GM12878 (cell line): ENCODE results near the gene RHOC. TPM values are rescaled to one million over a fixed set of nuclear protein-coding genes. Genes with fewer than 3 reads are reported as not detected.

ENCODE experiments used
- CBFB ChIP-seq: IDR thresholded peaks from 2 replicates; pipeline ENCODE4 v1.6.1; 2016; ENCODE audit warnings: antibody characterized with exemption, low read depth
- CHD1 ChIP-seq: IDR thresholded peaks from 2 replicates; pipeline ENCODE4 v1.6.1; 2012; ENCODE audit warnings: low read depth, low read length, improper control_type of control experiment
- FOXK2 ChIP-seq: fragments of 450-650 bp; IDR thresholded peaks from 2 replicates; pipeline ENCODE4 v1.6.1; 2017; ENCODE audit warnings: mild to moderate bottlenecking, moderate library complexity
- IKZF2 ChIP-seq, 2 experiments: fragments of 450-650 bp; IDR thresholded peaks; 2 replicates each; pipeline ENCODE4 v1.6.1; 2017; ENCODE audit warnings: mild to moderate bottlenecking in 2 of 2, moderate library complexity in 2 of 2
- NFIC ChIP-seq: IDR thresholded peaks from 2 replicates; pipeline ENCODE4 v1.6.1; 2012; ENCODE audit warnings: low read depth, mild to moderate bottlenecking, inconsistent platforms, low read length, moderate library complexity
- SREBF2 ChIP-seq: IDR thresholded peaks from 2 replicates; pipeline ENCODE4 v1.6.1; 2012; ENCODE audit warnings: mild to moderate bottlenecking, low read length
- polyA plus RNA-seq, 11 experiments: library from polyadenylated mRNA; depleted of rRNA in 4 of 11; unstranded in 6 of 11; stranded (reverse) in 5 of 11; fragments of >200 nt; fragmentation: Nextera tagmentation in 4 of 11; fragmentation: Illumina TruSeq in 1 of 11; extraction: Ambion mirVana in 4 of 11; extraction: Trizol in 1 of 11; gene quantifications; 1 replicate in 1 of 11; 2 replicates in 10 of 11; pipeline versions ENCODE4 v1.2.1 to v1.2.3, GENCODE V29; 2011 to 2016; ENCODE audit warnings: inconsistent platforms in 2 of 11, missing spikeins in 2 of 11, low read depth in 1 of 11
- total RNA-seq, 4 experiments: library from RNA; depleted of rRNA in 3 of 4; stranded (reverse); fragments of >200 nt in 3 of 4; fragmentation: Illumina TruSeq in 1 of 4; extraction: Trizol in 1 of 4; gene quantifications; 2 replicates each; pipeline versions ENCODE4 v1.2.1 to v1.2.3, GENCODE V29; 2013 to 2021
- TF ChIP-seq, protein P1 (sequence below): IDR thresholded peaks from 2 replicates; pipeline ENCODE4 v1.6.1; 2012; ENCODE audit warnings: low read depth, low read length, improper control_type of control experiment
- TF ChIP-seq, protein P2 (sequence below): fragments of 450-650 bp; IDR thresholded peaks from 2 replicates; pipeline ENCODE4 v1.6.1; 2016; ENCODE audit warnings: mild to moderate bottlenecking

The RHOC gene
- total and polyA plus RNA-seq, 10 of the 15 experiments (the other 5 are each of a cell fraction or from before 2014, with no cell fraction given), result 20.6 to 371 (median 158) TPM

- TF ChIP-seq, protein P1, sequence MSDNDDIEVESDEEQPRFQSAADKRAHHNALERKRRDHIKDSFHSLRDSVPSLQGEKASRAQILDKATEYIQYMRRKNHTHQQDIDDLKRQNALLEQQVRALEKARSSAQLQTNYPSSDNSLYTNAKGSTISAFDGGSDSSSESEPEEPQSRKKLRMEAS, result no peak
- TF ChIP-seq CBFB (no peak), NFIC (no peak), FOXK2 (no peak), CHD1 (no peak), IKZF2 (IDR thresholded peaks at IDR 0.05) (no peak), SREBF2 (no peak)
- TF ChIP-seq, protein P2, sequence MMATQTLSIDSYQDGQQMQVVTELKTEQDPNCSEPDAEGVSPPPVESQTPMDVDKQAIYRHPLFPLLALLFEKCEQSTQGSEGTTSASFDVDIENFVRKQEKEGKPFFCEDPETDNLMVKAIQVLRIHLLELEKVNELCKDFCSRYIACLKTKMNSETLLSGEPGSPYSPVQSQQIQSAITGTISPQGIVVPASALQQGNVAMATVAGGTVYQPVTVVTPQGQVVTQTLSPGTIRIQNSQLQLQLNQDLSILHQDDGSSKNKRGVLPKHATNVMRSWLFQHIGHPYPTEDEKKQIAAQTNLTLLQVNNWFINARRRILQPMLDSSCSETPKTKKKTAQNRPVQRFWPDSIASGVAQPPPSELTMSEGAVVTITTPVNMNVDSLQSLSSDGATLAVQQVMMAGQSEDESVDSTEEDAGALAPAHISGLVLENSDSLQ, result no peak
- TF ChIP-seq, all 136 proteins: peak for 0
Observed at GRCh38 chr1:112651205-112651604, 55.7 kb downstream of the RHOC start (continued).

Other genes with a start within 250 kb of the RHOC start
- gene WNT2B, start 198.2 kb downstream of the RHOC start, total RNA-seq (2014; rRNA removed), result under 0.01 and 0.11 TPM in 2 replicates
- 0.18 and 0.31 TPM in 2 replicates for gene WNT2B, start 198.2 kb downstream of the RHOC start, total RNA-seq (2014; rRNA removed; fragmentation: Illumina TruSeq; extraction: Trizol)
- gene WNT2B, start 198.2 kb downstream of the RHOC start, total RNA-seq (2021), result 0.11 and 0.15 TPM in 2 replicates
- 1.1 and 1.5 TPM in 2 replicates for gene WNT2B, start 198.2 kb downstream of the RHOC start, polyA plus RNA-seq (2011; rRNA removed)
- gene WNT2B, start 198.2 kb downstream of the RHOC start, polyA plus RNA-seq (2014; fragmentation: Illumina TruSeq; extraction: Trizol), result 0.10 and 0.16 TPM in 2 replicates
- under 1 TPM; 0.02 to 0.08 TPM for gene WNT2B, start 198.2 kb downstream of the RHOC start, polyA plus RNA-seq (2014; fragmentation: Nextera tagmentation; extraction: Ambion mirVana)
- 0.13 and 0.26 TPM in 2 replicates for gene WNT2B, start 198.2 kb downstream of the RHOC start, polyA plus RNA-seq (2014; rRNA removed)
- gene WNT2B, start 198.2 kb downstream of the RHOC start, polyA plus RNA-seq (2016; fragmentation: Nextera tagmentation; extraction: Ambion mirVana), result under 1 TPM; 0.12 to 0.23 TPM
- gene ST7L, start 88.0 kb downstream of the RHOC start, total RNA-seq (2014; rRNA removed), result 8.3 and 9.9 TPM in 2 replicates
- 11.8 and 12.5 TPM in 2 replicates for gene ST7L, start 88.0 kb downstream of the RHOC start, total RNA-seq (2014; rRNA removed; fragmentation: Illumina TruSeq; extraction: Trizol)
- gene ST7L, start 88.0 kb downstream of the RHOC start, total RNA-seq (2021), result 6.0 and 7.6 TPM in 2 replicates
- gene ST7L, start 88.0 kb downstream of the RHOC start, polyA plus RNA-seq (2011; rRNA removed), result 13.1 and 17.8 TPM in 2 replicates
- 7.8 and 10.2 TPM in 2 replicates for gene ST7L, start 88.0 kb downstream of the RHOC start, polyA plus RNA-seq (2014; fragmentation: Illumina TruSeq; extraction: Trizol)
- gene ST7L, start 88.0 kb downstream of the RHOC start, polyA plus RNA-seq (2014; fragmentation: Nextera tagmentation; extraction: Ambion mirVana), result 1 to 10 TPM; 3.6 to 5.4 TPM
- 7.0 and 11.7 TPM in 2 replicates for gene ST7L, start 88.0 kb downstream of the RHOC start, polyA plus RNA-seq (2014; rRNA removed)
- 10 to 100 TPM; 12.0 to 13.7 TPM for gene ST7L, start 88.0 kb downstream of the RHOC start, polyA plus RNA-seq (2016; fragmentation: Nextera tagmentation; extraction: Ambion mirVana)
- 231 and 289 TPM in 2 replicates for gene CAPZA1, start 87.3 kb downstream of the RHOC start, total RNA-seq (2014; rRNA removed)
- gene CAPZA1, start 87.3 kb downstream of the RHOC start, total RNA-seq (2014; rRNA removed; fragmentation: Illumina TruSeq; extraction: Trizol), result 248 TPM in 2 replicates
- 211 and 216 TPM in 2 replicates for gene CAPZA1, start 87.3 kb downstream of the RHOC start, total RNA-seq (2021)
- gene CAPZA1, start 87.3 kb downstream of the RHOC start, polyA plus RNA-seq (2011; rRNA removed), result 289 and 478 TPM in 2 replicates
- 268 and 330 TPM in 2 replicates for gene CAPZA1, start 87.3 kb downstream of the RHOC start, polyA plus RNA-seq (2014; fragmentation: Illumina TruSeq; extraction: Trizol)
- 100 to 1,000 TPM; 401 to 886 TPM for gene CAPZA1, start 87.3 kb downstream of the RHOC start, polyA plus RNA-seq (2014; fragmentation: Nextera tagmentation; extraction: Ambion mirVana)
- gene CAPZA1, start 87.3 kb downstream of the RHOC start, polyA plus RNA-seq (2014; rRNA removed), result 179 and 187 TPM in 2 replicates
- gene CAPZA1, start 87.3 kb downstream of the RHOC start, polyA plus RNA-seq (2016; fragmentation: Nextera tagmentation; extraction: Ambion mirVana), result 100 to 1,000 TPM; 394 to 404 TPM
- gene MOV10, start 32.5 kb downstream of the RHOC start, total RNA-seq (2014; rRNA removed), result 43.1 and 47.1 TPM in 2 replicates
- gene MOV10, start 32.5 kb downstream of the RHOC start, total RNA-seq (2014; rRNA removed; fragmentation: Illumina TruSeq; extraction: Trizol), result 31.4 and 37.4 TPM in 2 replicates
- gene MOV10, start 32.5 kb downstream of the RHOC start, total RNA-seq (2021), result 78.2 and 80.3 TPM in 2 replicates
- gene MOV10, start 32.5 kb downstream of the RHOC start, polyA plus RNA-seq (2011; rRNA removed), result 15.7 and 43.7 TPM in 2 replicates
- 44.5 and 70.4 TPM in 2 replicates for gene MOV10, start 32.5 kb downstream of the RHOC start, polyA plus RNA-seq (2014; fragmentation: Illumina TruSeq; extraction: Trizol)
- 10 to 100 TPM; 21.0 to 28.6 TPM for gene MOV10, start 32.5 kb downstream of the RHOC start, polyA plus RNA-seq (2014; fragmentation: Nextera tagmentation; extraction: Ambion mirVana)
- 65.8 and 82.0 TPM in 2 replicates for gene MOV10, start 32.5 kb downstream of the RHOC start, polyA plus RNA-seq (2014; rRNA removed)
- 10 to 100 TPM; 52.5 to 58.6 TPM for gene MOV10, start 32.5 kb downstream of the RHOC start, polyA plus RNA-seq (2016; fragmentation: Nextera tagmentation; extraction: Ambion mirVana)
- 0.76 and 1.4 TPM in 2 replicates for gene PPM1J, start 8.2 kb upstream of the RHOC start, total RNA-seq (2014; rRNA removed)
- 0.32 and 0.45 TPM in 2 replicates for gene PPM1J, start 8.2 kb upstream of the RHOC start, total RNA-seq (2014; rRNA removed; fragmentation: Illumina TruSeq; extraction: Trizol)
- gene PPM1J, start 8.2 kb upstream of the RHOC start, total RNA-seq (2021), result 0.59 and 1.5 TPM in 2 replicates
- gene PPM1J, start 8.2 kb upstream of the RHOC start, polyA plus RNA-seq (2011; rRNA removed), result 0.88 and 1.6 TPM in 2 replicates
- gene PPM1J, start 8.2 kb upstream of the RHOC start, polyA plus RNA-seq (2014; fragmentation: Illumina TruSeq; extraction: Trizol), result 0.19 and 0.71 TPM in 2 replicates
- under 1 TPM in 1 of 2 experiments, not detected in 1; 0.07 TPM for gene PPM1J, start 8.2 kb upstream of the RHOC start, polyA plus RNA-seq (2014; fragmentation: Nextera tagmentation; extraction: Ambion mirVana)
- 1.3 and 1.8 TPM in 2 replicates for gene PPM1J, start 8.2 kb upstream of the RHOC start, polyA plus RNA-seq (2014; rRNA removed)
- under 1 TPM; 0.25 to 0.34 TPM for gene PPM1J, start 8.2 kb upstream of the RHOC start, polyA plus RNA-seq (2016; fragmentation: Nextera tagmentation; extraction: Ambion mirVana)
- 74.1 and 82.9 TPM in 2 replicates for gene SLC16A1, start 249.1 kb upstream of the RHOC start, total RNA-seq (2014; rRNA removed)
- gene SLC16A1, start 249.1 kb upstream of the RHOC start, total RNA-seq (2014; rRNA removed; fragmentation: Illumina TruSeq; extraction: Trizol), result 64.7 and 64.9 TPM in 2 replicates
- 64.2 and 68.6 TPM in 2 replicates for gene SLC16A1, start 249.1 kb upstream of the RHOC start, total RNA-seq (2021)
- gene SLC16A1, start 249.1 kb upstream of the RHOC start, polyA plus RNA-seq (2011; rRNA removed), result 106 and 121 TPM in 2 replicates
- 61.5 and 72.0 TPM in 2 replicates for gene SLC16A1, start 249.1 kb upstream of the RHOC start, polyA plus RNA-seq (2014; fragmentation: Illumina TruSeq; extraction: Trizol)
- gene SLC16A1, start 249.1 kb upstream of the RHOC start, polyA plus RNA-seq (2014; fragmentation: Nextera tagmentation; extraction: Ambion mirVana), result 10 to 100 TPM; 40.1 to 45.2 TPM
- gene SLC16A1, start 249.1 kb upstream of the RHOC start, polyA plus RNA-seq (2014; rRNA removed), result 36.8 and 39.0 TPM in 2 replicates
- 10 to 100 TPM; 66.9 to 73.5 TPM for gene SLC16A1, start 249.1 kb upstream of the RHOC start, polyA plus RNA-seq (2016; fragmentation: Nextera tagmentation; extraction: Ambion mirVana)